OCI-LY1 (cell line): ENCODE measurements around the gene RPL27A.

Source experiments
- CTCF ChIP-seq: fragments of 200-600 bp; sonication (generic), shearing (Covaris generic); IDR thresholded peaks from 2 replicates; pipeline ENCODE4 v1.5.1; 2017; ENCODE audit warnings: mild to moderate bottlenecking, antibody characterized with exemption, low read length, moderate library complexity, mixed read lengths
- EZH2 ChIP-seq: fragments of 200-600 bp; sonication (generic), shearing (Covaris generic); IDR thresholded peaks from 2 replicates; pipeline ENCODE4 v1.8.0; 2017; ENCODE audit warnings: borderline replicate concordance, mixed run types, mild to moderate bottlenecking, antibody characterized with exemption, low read length, moderate library complexity, mixed read lengths

- no peak for TF ChIP-seq CTCF
- TF ChIP-seq EZH2 = no peak
Measured at GRCh38 chr11:8721609-8722500, 39.3 kb downstream of the RPL27A start.
